GM18520 (cell line): ENCODE measurements around the gene PLAC1.

Source experiments
- ATAC-seq: cut with Tn5 transposase; IDR thresholded peaks from one replicate; pipeline ENCODE4 v1.9.1; 2021; ENCODE audit not compliant: unreplicated experiment

The PLAC1 gene, protein sequence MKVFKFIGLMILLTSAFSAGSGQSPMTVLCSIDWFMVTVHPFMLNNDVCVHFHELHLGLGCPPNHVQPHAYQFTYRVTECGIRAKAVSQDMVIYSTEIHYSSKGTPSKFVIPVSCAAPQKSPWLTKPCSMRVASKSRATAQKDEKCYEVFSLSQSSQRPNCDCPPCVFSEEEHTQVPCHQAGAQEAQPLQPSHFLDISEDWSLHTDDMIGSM

DNA sequence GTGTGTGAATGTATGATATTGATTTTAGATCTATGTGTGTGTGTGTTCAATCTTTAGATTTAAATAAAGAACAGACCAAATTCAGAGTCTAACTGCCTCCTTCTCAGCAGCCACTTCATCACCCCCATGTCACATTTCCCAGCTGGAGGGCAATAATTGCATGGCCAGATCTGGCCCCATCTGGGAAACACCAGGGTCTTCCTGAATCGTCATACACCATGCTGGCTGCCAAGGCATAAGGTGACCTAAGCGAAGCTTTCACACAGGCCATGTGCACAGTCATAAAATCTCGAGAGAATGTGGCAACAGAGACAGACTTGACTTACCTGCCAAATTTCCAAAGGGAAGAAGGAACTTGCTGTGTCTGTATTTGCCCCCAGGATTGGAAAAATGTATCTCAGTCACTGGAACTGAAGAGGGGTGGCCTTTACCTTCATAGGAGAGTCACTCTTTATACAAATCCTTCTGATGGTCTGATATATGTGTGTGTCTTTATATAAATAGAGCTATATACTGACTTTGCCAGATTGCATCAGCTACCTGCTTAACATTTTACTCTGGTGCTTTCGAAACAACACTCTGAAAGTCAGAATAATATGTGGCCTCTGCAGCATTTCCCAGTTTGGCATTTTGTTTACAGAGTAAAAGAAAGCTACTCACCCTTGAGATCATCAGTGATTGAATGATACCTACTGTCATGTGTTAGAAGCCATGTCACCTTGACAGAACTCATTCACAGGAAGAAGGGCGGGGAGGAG lies at the start of gene PLAC1:
Gene PLAC1 (minus strand): TSS at position 470 of the 758 bp plus-strand sequence. CDS start 91,789 bp downstream, outside the sequence.
- ATAC-seq = no peak

DNA sequence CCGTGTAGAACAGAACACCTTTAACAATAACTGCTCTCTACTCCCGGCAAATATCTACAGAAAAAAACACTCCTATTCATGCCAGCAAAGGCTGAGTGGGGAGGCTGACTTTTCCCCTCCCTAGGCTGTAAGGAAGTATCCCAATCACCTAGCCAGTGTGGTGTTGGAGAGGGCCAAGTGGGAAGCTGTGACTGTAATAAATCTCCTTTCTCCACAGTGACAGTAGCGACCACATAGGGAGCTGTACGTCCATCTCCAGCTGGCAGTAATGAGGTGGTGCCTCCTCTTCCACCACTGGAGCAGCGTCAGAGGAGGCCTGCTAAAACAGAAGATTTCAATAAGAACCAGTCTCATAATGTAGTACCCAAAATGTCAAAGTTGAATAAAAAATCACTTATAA lies 47.9 kb upstream of the PLAC1 start:
- no peak for ATAC-seq

DNA sequence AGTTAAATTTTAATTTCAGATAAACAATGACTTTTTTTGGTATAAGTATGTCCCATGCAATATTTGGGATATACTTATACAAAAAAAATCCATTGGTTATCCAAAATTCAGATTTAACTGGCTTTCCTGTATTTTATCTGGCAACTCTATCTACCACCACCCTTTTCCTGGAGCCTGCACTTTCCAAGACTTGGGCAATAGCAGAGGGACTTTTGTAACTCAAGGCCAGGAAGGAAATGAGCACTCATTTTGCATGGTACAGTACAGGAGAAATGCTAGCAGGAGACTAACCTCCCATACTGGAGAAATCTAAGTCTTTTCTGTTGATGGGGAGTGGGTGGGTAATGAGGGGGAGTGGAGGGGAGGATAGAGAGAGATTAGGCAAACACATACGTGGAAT lies 37.7 kb upstream of the PLAC1 start:
- no peak for ATAC-seq

DNA sequence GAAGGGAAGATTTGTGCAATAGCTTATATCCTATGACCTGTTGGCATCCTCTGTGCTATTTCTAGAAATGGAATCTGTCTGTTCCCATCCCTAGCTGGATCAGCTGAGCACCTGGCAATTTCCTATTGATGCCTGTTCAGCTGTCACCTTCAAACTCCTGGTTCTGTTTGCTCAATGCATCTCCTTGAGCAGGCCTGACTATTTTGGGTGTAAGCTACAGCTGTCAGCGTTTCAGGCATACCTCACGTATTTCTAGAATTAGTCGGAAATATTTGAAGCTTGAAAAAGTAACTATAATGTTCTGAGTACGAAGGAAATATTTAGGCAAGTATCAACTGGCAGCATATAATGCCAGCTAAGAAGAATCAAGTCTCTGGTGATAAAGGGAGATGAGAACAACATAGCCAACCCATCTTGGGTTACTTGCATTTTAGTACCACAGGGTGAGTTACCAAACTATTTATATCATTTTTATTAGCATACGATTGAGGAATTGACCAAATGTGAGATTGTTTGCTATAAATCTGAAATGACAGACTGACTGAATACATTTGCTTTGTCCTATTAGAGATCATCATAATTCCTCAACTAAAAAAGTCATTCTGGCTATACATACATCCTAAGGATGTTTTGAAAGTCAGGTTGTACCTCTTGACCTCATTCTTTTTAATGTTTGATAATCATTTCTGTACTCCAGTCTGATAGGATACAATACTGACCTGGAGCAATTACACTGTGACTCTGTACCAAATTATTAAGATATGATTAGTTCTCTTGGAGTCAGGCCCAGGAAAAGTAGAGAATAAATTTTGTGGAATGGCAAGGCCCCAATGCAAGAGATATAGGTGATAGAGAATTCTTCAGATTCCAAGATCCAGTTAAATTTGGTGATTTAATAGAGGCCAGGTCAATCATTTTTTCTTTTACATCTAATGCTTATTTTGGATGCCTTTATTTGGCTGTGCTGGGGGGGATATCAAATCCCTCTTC lies 36.4 kb upstream of the PLAC1 start:
- ATAC-seq = no peak

DNA sequence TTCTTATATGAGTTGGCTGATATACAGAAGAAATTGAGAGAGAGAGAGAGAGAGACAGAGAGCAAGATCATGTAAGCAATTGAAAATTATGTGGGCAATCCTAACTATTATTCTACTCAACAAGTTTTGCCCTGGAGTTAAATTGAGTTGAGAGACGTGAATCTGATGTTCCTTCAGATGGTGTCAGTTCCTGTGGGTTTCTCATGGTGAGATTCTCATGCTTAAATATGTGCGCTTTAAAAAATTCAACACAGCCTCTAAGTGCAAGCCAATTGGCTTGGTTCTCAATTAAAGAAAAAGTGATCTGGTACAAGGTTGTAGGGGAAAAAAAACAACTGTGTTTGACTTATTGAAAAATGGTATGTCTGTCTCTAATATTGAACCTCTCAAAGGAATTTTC lies 35.4 kb upstream of the PLAC1 start:
- ATAC-seq = no peak

DNA sequence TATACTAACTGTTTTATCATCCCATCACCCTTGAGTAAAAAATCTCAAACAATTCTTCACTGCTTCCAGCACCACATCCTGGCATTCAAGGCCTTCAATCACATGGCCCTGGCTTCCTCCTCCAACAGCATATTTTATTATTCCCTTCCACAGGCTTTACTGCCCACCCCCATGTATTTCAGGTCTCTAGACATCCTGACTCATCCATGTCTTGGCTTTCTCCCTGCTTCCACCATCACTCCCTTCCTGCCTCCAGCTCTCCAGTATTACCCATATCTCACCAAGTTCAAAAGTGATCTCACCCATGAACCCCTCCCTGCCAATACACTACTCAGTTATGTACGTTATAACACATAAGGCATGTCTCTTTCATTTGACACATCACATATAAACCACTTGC lies 34.7 kb upstream of the PLAC1 start:
- no peak for ATAC-seq

DNA sequence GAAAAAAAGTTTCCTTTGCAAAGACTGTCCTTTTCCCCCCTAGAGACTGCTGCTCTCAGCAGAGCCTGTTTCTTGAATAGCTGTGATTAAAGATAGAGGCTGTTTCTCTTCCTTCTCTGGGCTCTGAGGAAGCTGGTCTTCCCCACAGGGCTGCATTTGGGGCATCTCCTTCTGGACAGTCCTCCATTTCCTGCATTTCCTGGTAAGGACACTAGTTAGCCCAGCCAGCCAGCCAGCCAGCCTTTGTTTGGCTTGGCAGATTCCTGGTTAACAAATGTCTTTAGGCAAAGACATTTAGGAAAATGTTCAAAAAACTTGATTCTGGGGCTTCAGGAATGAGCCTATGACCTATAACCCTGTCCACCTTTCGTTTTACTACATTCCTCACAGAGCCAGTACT lies 34.0 kb upstream of the PLAC1 start:
- ATAC-seq = no peak

DNA sequence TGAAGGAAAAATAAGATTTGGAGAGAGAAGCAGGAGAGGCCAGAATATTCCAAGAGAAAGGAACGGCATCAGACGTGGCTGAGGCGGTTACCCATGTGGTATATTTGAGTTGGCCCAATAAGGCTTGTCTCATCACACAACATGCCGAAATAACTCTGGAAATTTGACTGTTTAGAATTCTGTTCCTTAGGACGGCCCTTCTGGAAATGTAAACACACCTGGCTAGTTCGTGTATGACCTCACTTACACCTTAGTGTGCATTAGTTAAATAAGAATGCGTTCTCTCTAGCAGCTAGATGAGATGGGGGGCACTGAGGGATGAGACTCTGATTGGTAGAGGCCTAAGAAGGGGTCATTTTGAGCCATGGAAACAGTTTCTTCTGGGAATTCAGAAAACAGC lies 33.2 kb upstream of the PLAC1 start:
- ATAC-seq = no peak

DNA sequence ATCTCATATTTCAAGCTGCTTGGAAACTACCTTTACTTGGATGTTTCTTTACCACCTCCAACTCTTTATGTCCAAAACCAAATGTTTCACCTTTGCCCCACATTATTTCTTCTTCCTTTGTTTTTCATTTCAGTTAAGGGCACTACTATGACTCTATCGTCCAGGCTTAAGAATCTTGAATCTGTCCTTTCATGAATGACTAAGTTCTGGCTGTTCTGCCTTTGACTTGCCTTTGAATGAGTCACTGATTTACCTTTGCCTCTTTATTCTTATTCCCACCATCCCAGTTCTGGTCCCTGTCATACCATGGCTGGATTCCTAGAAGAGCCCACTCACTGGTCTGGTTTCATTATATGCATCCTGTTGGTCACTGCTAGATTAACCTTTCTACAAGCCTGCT lies 30.6 kb upstream of the PLAC1 start:
- no peak for ATAC-seq

DNA sequence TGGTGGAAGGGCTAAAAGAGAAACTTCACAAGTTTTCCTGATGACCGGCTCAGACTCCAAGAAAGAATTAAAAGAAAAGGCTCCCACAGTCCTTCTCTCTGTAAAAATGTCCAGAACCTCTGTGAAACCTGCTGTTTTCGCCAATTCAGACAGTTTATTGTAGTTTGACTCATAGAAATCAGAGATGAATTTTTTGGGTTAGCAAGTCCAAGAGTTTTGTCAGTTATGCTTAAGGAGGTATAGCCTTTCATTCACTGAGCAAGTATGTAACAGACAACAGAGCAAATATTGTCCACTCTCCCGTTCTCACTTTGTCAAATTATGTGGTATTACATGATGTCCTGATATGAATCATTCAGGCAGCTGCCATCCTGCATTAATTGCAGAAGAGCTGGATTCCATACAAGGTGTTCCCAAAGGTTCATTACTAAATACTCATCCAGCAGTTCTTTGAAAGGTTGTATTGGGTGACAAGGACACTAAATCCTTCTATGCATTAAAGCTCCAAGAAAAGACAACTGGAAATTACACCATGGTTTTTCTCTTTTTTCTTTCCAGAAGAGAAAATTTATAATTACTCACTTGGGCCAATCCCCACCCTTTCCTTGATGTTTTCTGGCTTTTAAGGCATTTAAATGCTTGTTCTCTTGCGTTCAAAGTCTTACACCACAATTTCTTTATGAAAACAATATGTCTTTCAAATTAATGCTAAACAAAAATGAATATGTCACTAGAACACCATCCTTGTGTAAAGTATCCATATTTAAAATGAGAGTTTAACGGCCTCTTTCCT lies 30.0 kb upstream of the PLAC1 start:
- ATAC-seq = no peak

DNA sequence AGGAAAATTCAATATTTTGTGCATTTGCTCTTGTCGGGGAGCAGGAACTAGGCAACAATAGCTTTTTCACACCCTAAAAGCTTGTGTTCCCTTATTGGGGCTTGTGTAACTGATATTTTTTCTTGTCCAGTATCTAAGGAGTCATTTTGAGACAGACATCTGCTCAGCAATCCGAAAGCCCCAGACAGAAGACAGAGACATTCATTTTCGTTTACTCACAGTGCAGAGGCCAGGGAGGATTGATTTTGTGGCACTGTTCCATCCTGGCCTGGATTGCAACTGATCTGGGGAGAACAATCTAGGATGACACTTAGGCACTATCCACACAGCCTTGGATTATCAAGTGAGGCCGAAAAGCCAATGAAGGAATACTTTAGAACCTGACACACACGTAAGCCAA lies 27.4 kb upstream of the PLAC1 start:
- no peak for ATAC-seq

DNA sequence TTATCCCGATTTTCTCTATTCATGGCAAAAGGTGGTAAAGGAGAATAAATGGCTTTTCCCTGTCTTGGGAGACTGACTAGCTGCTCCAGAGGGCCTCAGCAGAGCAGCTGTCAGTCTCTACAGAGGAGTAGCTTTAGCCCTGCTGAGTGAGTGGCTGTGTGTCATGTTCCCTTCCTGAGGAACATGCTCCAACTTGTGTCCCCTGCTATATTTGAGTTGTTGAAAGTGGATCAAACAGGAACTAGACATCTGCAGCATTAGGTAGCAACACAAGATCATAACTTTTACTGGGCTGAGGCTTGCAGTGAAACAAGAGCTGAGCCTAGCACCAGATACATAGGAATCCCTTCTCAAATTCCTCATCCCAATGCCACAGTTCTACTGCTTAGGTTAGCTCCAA lies 26.7 kb upstream of the PLAC1 start:
- ATAC-seq = no peak

DNA sequence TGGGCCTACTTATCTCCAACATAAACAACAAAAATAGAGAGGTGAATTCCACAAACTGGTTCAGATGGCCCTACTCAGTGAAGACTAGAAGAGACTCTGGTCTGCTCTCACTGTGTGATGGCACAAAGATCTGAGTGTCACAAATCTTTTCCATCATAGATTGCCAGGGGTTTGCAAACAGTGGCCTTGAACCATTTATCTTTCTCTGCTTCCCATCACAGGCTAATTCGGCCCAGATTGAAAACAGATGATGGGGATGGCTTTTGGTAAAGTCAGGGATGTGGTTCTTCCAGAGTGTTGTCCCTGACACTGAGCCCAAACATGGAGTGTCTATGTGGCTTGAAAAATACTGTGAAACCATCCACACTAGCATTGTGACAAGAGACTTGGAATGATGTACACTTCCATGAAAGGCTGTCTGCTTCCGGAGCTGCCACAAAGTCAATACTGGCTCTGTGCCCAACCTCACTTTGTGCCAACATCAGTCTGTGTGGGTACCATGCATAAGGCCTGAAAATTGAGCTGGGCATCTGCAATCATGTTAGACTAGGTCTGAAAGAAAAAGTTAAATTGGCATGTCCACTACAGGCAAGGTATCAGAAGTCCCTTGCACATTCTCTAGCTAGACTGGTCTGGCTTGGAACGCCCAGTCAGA lies 25.2 kb upstream of the PLAC1 start:
- no peak for ATAC-seq

DNA sequence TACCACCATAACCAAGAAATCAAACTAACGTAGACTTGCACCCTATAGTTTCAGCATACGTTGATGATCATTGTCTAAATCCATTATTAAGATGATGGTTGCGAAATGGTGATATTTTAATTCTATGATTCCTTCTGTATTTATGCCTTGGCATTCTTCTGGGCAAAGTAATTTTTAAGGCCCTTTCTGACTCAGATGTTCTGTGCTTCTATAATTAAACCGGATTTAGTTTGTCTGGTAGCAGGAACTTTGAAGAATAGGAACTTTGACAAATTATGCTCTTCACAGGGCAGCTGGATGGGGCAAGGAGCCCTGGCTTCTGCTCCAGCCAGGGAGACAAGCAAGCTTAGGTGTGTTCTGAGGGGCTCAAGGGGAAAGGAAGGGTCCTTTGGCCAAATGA lies 23.8 kb upstream of the PLAC1 start:
- no peak for ATAC-seq

DNA sequence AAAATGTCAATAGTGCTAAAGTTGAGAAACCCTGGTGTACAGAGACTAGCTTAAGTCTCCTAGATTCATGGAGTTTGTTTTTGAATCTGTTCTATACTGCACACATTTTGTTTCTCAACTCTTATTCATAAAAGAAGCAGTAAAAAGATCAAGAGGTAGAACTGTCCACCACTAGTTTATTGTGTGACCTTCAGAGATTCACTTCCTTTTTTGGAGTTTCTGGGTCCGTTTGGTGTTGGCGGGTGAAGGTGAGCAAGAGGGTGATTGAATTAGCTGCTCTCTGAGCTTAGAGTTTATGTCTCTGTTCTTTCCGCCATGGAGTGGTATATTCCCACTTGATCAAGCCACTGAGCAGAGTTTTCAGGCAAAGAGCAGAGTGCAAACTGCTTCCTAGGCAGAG lies 21.4 kb upstream of the PLAC1 start:
- ATAC-seq = no peak

DNA sequence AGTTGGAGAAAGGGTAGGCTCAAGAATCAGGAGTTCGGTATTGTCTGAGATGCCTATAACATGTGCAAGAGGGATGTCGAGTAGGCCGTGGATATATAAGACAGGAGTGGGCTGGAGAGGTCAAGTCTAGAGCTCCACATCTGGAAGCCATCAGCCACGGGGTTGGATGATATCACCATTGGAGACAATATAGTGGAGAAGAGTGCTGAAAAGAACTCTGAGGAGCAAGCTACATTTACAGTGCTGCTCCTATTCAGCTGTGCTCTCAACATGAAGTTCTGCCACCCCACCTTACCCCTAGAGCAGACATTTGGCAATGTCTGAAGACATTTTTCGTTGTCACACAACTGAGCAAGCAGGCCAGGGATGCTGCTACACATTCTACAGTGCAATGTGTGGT lies 20.9 kb upstream of the PLAC1 start:
- no peak for ATAC-seq

DNA sequence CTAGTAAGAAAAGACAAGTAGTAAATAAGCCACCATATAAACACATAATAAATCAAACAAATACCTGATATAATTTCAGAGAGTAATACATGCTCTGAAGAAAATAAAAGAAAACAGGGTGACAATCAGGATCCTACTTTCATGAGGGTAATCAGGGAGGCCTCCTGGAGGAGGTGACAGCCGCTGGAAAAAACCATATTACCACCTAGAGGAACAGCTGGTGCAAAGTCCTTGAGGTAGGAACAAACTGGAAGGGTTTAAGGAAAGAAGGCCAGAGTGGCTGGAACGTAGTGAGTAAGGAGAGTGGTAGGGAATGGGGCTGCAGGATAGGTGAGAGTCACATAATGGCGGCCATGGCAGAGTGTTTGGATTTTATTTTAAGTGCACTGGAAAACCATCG lies 19.1 kb upstream of the PLAC1 start:
- ATAC-seq = no peak

DNA sequence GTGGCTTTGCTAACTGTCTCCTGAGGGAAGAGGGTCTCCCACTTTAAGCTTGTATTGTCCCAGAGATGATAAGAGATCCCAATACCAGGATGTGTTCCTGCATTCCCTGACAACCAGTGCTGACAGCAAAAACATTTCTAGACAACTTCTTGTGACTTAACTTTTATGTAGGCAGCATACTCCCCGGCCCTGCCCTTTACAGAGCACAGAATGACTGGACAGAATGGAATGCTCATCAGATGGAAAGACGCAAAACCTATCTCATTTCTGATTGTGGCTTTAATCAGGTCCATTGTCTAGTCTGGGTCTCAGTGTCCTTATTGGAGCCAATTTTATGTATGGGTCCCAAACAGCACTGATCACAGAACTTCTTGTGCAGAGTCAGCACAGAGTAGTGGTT lies 18.2 kb upstream of the PLAC1 start:
- no peak for ATAC-seq

DNA sequence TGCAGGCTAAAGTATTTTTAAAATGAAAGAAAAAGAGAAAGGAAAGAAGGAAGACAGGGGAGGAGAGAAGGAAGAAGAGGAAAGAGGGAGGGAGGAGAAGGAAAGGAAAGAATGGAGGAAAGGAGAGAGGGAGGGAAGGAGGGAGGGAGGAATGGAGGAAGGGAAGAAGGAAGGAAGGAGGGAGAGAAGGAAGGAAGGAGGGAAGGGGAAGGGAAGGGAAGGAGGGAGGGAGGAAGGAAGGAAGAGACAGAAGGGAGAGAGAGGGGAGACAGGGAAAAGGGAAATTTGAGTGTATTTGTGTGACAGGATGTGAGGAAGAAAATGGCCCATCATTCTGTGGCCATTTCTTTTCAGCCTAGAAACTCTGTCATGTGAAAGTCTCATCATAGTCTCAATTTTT lies 14.9 kb upstream of the PLAC1 start:
- ATAC-seq = no peak

DNA sequence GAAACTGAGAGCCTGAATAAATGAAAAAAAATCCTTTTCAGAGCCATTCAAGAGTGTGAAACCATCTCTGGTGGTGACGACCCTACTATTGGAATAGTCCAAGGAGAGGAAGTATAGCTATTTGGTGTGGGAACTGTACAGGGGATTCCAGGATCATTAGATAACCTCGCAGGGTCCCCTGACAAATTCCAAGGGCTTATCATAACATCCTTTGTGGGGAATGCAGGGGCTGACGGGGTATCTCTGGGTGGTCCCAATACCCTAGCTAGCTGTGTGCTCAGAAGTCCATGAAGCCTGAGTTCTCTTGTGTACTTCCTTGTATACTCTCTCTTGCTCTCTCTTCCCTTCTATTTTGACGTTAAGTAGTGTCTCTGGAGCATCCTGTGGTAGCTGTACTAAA lies 13.8 kb upstream of the PLAC1 start:
- ATAC-seq = no peak
